Measurements from ENCODE around the gene ENOX1.

The ENOX1 gene

DNA sequence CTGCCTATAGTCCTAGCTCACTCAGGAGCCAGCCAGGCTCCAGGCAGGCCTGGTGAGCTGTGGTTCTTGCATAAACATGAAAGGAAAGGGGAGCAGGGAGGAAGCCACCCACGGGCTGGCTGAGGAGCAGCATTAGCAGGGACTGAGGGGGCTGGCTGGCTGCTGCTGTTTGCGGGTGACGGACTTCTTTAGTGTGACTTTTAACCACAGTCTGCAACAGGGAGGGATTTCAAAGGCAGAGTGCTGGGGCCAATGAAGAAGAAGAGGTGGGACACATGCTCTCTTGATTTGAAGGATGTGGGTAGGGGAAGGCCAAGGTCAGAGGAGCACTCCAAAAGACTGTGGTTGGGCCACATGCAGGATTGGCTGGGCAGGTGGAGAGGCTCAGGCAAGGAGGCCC is 540.4 kb downstream of the ENOX1 start:
- no peak for DNase-seq (ENCODE audit: low spot score)

DNA sequence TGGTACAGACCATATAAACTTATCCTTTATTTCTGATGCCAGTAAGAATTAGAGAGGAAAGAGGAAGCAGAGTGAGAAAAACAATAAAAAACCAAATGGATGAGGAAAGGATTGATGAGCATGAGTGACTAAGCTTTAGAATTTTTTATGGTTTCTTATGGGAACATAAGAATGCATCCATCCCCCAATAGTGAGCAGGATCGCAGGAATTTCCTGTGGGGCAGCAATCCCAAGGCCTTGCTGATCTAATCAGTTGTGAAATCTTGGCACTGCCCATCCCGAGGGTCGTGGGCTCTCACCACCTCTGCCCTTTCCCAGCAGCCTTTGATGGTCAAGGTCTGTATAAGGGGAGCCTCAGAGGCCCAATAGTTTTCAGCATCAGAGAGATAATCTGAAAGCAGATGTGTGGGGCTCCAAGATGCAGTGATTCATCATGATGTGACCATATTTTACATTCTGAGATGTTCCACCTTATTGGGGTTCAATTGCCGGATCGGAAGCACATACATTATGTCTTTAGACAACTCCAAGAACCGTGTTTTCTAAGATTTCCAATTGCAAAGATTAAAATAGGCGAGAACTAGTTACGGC is 541.3 kb downstream of the ENOX1 start:
- DNase-seq (ENCODE audit: low spot score) = no peak

DNA sequence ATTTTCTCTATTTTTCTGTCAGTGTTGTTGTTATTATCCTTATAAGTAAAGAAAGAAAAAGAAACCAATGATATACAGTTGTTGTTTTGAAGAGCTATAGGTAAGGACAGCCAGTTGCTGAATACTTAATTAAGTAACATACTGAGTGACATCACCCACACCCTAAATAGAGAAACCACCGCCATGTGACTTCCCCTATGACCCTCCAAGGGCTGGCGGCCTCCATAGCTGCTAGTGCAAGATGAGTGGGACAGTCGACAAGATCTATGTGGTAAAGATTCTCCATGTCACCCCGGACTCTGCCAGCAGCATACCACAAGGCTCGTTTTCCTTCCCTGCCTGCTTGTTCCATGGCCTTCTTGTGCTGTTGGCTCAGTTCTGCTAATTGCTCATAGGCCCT is 542.3 kb downstream of the ENOX1 start:
- DNase-seq (ENCODE audit: low spot score) = no peak

DNA sequence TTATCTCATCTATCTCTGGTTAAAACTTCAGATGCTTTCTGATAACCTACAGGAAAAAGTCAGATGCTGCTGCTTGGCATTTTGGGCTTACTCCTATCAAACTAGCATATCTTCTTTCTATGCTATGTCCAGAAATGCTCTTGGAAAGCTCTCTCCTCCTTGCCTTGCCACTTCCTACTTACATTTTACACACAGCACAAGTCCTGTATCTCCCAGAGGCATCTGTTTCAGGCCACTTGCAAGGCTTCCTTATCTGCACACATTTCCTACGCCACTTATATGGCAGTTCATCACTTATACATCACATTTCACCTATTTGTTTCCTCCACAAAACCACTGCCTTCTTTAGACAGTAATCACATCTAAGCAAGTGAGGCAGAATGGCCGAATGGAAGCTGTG is 543.1 kb downstream of the ENOX1 start:
- no peak for DNase-seq (ENCODE audit: low spot score)

DNA sequence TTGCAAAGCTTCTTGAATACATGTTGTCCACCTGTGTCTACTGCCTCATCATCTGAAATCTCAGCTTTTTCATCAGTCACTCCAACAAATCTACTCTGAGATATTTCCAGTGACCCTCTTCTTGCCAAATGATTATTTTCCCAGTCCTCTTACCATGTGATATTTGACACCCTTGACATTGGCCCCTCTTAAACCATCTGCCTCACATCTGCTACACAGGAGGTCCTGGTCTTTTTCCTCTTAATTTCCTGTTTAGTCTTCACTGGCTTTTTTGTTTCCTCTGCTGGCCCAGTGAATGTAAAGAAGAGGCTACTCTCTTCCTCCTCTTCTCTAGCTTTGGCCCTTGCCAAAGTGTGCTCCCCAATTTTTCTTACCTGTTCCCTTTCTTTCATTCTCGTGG is 544.7 kb downstream of the ENOX1 start:
- no peak for DNase-seq (ENCODE audit: low spot score)

DNA sequence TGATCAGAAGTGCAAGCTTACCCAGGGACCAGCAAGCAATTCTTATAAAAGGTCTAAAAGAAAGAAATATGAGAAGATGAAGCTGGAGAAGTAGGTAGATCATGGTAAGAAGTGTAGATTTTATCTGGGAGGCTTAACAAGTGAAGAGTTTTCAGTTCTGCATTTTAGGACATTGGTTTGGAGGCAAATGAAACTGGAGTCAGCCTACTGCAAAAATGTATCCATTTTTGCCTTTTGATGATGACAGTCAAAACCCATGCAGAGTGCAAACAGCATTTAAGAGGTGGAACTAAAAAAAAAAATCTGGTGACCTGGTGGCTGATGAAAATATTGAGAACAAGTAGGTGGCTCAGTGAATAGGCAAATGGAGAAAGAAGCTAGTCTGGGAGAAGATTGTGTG is 546.5 kb downstream of the ENOX1 start:
- no peak for DNase-seq (ENCODE audit: low spot score)

DNA sequence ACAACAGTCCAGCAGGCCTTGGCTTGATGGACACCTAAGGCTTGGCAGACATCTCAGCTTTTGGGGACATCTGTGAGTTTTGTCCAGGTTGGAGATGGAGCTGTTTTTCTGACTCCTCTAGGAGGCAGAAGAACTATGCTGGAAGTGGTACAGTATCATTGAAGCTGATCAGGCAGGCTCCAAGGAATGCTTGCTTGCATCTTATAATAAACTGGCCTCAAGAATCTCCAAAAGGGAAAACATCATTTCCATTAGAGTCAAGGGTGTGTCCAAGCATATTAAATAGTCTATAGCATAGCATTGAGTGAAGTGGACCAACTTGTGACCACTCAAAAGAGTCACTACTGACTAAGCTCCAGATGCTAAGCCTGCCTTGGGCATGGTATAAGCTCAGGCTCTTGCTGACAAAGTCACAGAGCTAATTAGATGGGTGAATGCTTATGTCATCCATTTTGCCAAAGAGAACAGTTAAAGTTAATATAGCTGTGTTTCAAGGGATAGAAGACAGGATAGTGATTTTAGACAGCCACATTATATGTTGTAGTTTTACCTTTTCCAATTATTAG is 547.4 kb downstream of the ENOX1 start:
- DNase-seq (ENCODE audit: low spot score) = no peak

DNA sequence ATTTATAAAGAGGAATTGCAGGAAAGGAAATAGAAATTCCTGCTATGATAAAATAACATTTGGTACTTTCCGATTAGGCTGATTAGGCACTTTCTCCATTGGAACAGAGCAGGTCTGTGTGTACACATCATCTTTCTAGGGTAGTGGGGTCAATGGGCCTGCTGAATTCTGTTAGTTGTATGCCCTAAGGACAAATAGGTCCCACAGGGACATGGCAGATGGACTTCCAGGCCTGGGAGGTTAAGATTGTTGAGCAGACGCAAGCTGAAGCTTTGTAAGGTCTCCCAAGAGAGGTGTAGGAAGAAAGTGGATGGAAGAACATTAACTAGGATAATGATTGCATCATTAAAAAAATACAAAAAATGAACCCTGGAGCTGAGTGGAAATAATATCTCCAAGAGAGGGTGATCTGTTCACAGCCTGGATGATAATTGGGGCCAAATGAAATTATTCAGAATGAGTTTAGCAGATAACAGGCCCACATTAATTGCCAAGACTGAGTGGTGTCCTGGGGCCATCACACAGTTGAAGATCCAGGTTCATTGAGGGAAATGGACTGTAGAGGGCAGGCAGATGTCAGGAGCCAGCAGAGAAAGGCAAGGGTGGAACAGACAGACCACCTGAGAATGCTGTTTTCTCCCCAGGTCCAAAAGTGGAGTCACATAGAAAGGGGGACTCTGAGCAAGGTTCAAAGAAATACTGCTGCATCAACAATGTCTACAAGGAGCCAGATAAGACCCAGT is 548.3 kb downstream of the ENOX1 start:
- no peak for DNase-seq (ENCODE audit: low spot score)

DNA sequence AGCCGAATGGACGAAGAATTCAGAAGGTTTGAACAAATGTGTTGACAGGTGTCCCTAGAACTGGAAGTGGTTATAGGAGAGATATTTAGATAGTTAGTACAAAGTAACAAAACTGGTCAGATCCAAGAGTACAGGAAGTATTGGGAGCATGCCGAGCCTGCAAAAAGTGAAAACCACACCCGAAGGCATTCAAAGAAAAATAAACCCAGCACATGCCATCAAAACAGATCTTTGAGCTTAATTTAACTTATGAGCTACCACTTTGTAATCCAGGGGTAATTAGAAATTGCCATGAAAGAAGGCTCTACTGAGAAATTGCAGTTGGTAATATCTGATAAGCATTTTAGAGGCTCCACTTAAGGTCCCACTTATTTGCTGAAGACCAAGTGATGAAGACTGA is 549.2 kb downstream of the ENOX1 start:
- no peak for DNase-seq (ENCODE audit: low spot score)

DNA sequence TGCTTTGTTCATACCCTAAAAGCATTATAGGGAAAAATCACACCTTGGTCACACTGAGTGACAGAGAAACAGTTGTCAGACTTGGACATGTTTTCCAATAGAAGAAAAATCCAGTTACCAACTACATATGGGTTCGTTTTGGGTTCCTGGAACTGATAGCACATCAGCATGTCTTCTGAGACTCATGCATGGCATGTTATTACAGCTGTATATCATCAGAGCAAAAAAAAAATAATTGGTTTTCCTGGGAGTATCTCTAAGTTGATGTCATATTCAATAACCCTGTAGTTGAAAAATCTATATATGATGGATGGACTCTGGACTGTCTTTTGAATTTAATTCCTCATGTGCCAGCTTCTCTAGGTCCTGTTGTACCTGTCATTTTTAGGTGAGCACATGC is 551.7 kb downstream of the ENOX1 start:
- no peak for DNase-seq (ENCODE audit: low spot score)

DNA sequence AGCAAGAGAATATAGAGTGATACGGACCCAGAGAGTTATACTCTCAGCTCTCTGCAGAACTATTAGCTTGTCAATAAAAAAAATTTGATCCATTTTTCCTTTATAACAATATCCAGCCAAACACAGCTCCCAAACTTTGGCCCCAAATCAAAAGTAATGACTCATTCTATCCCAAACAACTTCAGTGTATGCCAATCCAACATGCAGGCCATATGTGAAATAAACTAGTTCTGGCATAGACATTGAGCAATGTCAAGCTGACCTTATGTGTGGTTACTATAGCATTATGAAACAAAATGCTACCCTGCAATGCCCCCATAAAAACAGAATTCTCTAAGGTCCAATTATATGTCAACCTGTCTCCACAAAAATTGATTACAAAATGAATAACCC is 553.9 kb downstream of the ENOX1 start:
- DNase-seq (ENCODE audit: low spot score) = no peak

DNA sequence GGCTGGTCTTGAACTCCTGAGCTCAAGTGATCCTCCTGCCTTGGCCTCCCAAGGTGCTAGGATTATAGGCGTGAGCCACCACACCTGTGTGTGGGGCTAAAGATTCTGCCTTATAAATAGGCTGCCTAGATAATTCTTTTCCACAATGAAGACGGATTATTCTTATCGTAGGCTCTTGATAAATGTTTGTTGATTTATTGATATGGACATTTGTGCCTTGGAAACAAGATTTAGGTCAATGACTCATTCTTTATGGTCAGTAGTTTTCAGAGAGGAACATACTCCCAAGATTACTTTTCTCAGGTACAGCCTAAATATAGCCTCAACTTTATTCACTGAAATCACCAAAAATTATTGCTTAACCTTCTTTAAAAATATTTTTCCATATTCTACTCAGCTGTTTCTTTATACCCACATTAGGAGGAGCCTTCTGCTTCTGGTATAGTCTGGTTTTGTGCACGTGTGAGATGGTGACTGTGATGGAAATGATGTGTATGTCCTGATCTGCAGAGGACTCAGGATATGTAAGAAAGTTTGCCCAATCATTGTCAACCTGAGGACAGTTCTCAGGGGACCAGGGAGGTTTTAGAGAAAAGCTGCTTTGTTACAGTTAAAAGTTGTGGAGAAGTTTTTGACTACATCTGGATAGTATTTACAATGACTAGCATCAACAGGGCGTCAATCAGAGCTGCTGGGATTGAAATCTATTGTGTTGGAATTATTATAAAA is 554.5 kb downstream of the ENOX1 start:
- DNase-seq (ENCODE audit: low spot score) = no peak

DNA sequence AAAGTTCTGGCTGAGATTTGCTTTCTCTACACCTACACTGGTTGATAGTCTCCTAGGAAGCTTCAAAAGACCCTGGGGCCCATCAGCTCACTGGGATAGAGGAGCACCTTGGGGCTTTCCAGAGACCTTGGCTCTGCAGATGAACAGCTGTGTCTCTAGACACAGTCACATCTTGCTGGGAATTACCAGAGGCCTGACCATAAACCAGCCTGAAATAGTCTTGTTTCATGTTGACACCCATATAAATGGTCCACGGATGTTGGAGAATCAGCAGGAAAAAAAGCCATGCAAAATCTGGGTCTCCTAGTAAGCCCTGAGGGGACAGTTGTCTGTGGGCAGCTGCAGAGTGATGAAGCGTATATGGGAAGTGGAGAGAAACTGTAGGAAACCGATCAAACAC is 555.8 kb downstream of the ENOX1 start:
- DNase-seq (ENCODE audit: low spot score) = no peak

DNA sequence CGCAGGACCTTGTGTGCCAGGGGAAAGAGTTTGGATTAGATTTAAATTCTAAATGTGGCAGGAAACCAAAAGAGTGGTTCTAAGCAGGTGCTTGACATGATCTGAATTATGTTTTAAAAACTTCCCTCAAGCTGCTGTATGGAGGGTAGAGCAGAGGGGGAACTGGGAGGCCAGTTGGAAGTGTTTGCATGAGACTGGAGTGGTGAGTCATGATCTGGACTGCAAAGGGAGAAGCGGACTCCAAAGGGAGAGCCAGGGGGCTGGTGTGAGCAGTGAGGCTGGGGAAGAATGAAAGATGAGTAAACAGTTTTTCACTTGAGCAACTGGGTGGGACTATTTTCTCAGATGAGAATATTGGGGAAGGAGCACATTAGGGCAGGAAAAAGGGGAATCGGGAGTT is 557.3 kb downstream of the ENOX1 start:
- no peak for DNase-seq (ENCODE audit: low spot score)

DNA sequence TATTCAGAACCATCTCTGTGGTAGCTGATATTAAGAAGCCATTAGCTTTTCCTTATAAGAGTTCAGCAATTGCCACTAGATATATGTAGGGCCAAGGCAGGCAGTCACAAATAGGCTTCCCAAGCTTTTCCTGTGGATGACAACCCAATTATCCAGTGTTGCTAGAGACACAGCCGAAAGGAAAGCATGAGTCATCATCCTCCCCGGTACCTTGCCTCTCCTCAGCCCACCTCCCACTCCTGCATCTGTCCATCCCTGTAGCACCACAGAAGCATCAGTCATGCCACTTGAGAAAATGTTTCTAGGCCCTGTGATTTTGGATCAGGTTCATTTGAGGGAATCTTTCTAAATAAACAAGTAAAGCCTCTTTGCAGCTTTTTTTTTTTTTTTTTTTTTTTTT is 559.1 kb downstream of the ENOX1 start:
- DNase-seq (ENCODE audit: low spot score) = no peak

DNA sequence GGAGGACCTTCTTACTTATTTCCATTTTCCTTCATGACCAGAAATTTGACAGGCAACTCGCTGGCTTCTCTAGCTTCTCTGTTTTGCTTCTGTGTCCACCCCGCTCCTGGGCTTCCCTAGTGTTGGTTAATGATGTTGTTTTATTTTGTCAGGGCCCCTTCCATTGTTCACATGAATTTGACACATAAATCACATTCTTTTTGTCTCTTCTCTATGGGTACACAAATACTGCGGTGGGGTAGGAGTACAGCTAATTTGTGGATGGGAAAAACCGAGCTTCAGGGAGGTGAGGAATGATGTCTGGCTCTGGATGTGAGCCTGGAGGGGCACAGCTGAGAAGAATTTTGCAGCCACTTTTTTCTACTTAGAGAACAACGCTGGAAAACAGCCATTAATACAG is 563.6 kb downstream of the ENOX1 start:
- no peak for DNase-seq (ENCODE audit: low spot score)

DNA sequence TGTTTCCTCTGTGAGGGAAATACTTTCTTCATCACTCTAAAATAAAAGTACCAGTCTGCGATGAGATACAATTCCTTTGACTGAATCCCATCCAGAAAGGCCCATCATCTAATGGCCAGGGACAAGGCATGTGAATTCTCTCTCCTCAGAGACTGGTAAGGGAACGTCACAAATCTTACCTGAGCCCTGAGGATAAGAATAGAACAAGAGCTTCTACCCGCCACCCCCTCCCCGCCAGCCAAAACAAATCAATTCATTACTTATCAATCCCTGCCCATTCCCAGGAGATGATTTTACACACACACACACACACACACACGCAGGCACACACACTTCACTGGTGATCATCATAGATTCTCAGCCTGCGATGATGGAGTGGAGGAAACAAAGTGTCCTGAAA is 564.7 kb downstream of the ENOX1 start:
- DNase-seq (ENCODE audit: low spot score) = no peak

DNA sequence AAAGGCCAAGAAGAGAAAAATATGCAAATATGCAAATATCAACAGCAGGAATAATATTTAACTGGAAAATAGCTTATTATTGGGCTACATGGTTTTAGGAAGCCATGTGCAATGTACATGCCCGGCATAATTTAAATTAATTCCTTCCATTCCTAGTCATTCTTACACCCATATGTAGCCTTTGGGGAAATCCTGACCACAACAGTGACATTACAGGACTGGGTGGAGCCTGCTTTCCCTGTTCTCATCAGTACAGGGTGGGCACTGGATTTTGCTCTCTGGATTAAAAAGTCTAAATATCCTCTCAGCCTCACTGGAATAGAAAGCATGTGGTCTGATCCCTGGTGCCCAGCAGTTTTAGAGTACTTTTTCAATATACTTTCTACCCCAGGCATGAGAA is 565.2 kb downstream of the ENOX1 start:
- DNase-seq (ENCODE audit: low spot score) = no peak

DNA sequence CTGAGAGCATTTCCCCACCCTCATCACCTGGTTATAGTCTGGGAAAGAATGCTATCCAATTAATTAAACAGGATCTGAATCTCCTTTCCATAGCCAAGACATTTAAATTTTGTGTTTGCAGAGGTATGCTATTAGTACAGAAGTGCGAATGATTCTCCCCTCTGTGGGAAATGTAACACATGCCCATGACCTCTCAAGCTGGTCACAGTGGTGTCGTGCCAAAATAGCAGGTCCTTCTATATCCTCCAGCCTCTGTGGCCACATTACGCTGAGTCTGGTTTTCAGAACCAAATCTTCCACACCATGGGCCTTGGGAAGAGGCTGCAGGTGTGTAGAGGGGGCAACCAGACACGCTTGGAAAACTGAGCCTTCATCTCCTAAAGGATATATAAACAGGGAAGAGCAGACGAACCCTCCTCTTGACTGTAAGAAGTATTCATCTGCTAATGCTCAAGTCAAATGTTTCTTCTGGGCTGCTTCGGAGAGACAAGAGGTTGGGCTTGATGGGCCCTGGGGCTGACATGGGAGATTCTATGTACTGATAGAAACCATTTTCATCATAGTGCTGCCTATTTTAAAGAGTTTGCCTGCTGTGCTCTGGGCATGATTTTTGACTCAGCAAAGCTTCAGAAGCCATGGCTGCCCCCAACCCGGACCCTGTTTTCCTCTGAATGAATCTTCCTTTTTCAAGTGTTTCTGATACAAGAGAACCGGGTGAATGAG is 565.7 kb downstream of the ENOX1 start:
- no peak for DNase-seq (ENCODE audit: low spot score)

DNA sequence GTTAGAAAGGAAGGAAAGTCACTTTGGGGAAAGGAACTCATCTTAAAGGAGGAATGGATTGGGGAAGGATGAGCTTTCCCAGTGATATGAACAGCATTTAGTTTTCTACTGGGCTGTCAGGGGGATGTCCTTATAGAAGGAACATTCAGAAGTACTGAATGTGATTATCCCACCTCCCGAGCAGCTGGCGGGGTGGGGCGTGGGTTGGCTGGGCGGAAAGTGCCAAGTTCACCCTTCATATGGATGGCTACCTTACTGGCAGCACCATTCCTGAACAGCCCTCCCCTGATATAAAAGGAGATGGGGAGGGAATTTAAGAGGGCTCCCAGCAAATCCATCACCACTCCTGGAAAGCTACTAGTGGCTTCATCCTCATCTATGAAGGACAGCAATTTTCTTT is 572.6 kb downstream of the ENOX1 start:
- no peak for DNase-seq (ENCODE audit: low spot score)

DNA sequence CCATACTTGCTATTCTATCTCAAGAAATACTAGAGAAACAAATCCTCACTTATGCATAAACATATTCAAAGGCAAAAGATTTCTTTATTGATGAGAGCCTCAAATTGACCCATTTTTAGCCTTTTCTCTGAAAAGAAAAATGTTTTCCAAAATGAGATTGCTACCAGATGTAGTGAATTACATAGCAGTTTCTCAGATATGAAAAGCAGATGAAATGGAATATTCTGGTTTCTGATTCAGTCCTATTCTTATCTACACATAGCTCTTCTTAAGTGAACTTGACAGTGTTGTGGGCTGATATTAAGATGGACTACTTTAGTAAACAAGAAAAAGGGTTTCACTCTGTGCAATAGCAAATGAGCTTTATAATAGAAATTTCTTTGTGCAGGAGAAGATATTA is 579.9 kb downstream of the ENOX1 start:
- DNase-seq (ENCODE audit: low spot score) = no peak

DNA sequence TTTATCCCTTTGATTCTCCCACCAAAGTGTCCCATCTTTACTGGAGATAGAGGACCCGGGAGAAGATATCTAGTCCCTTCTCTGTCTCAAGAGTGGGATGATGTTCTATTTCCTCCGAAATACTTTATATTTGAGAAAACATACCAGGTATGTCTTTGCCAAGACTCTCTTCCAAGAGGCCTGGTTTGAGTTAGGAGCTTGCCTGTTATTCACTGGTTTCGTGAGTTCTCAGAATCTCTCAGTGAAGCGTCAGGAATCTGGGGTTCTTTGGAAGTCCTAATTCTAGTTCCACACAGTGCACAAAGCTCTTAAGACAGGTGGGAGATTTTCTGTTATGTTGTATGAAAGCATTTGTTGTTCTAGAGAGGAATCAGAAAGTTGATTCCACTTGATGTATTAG is 581.4 kb downstream of the ENOX1 start:
- no peak for DNase-seq (ENCODE audit: low spot score)

DNA sequence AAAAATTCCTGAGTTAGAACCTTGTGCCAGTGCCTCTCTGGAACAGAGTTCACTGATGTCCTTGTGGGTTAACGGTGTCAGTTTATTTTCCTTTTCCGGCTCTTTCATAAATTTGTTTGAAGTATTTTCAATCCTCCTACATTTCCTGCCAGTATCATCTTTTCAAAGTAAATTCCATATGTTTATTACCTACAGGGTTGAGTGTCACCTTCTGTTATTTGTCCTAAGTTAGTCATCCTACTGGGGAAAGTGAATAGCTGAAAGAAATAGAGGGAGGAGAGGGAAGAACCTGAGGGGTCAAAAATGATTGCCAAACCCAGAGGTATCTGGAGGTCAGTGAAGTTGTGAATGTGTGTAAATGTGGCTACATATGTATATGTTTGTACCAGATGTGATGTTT is 582.2 kb downstream of the ENOX1 start:
- no peak for DNase-seq (ENCODE audit: low spot score)
